HEK293 (cell line): ENCODE results near the gene DYNLT4.

Experiments
- CTCF ChIA-PET: fragments of 350-600 bp; formaldehyde crosslinking; extraction: SDS; loops from one replicate; lab custom pipeline; 2021; ENCODE audit warnings: antibody characterized with exemption; lab: Yijun Ruan, JAX
- POLR2A ChIA-PET: fragments of 300-600 bp; formaldehyde crosslinking; extraction: SDS; loops from one replicate; lab custom pipeline; 2020; ENCODE audit warnings: antibody characterized with exemption, inconsistent platforms; lab: Yijun Ruan, JAX
- H3K27ac ChIP-seq: fragments of 200-500 bp; sonication (Bioruptor generic); 2 replicates; pipeline ENCODE4 v1.5.1; 2014; ENCODE audit warnings: low read depth, low read length, control low read depth, inconsistent platforms; ENCODE audit errors: extremely low read depth
- H3K36me3 ChIP-seq, 2 experiments: fragments of 200-500 bp in 1 of 2; sonication (Bioruptor generic) in 1 of 2; 1 replicate in 1 of 2; 2 replicates in 1 of 2; pipeline ENCODE4 v1.5.1; 2014 to 2017; ENCODE audit warnings: inconsistent platforms in 2 of 2, low read length in 2 of 2; ENCODE audit not compliant: control insufficient read depth in 2 of 2, insufficient read depth in 1 of 2
- H3K4me1 ChIP-seq: fragments of 200-500 bp; sonication (Bioruptor generic); 2 replicates; pipeline ENCODE4 v1.5.1; 2014; ENCODE audit warnings: mild to moderate bottlenecking, low read length, inconsistent platforms; ENCODE audit not compliant: control insufficient read depth, insufficient read depth
- H3K4me3 ChIP-seq: 2 replicates; pipeline ENCODE4 v1.5.1; 2011; ENCODE audit warnings: low read depth, mild to moderate bottlenecking, control low read depth, low read length, moderate library complexity
- H3K9me3 ChIP-seq: fragments of 200-500 bp; sonication (Bioruptor generic); 2 replicates; pipeline ENCODE4 v1.5.1; 2014; ENCODE audit warnings: low read depth, low read length, inconsistent platforms; ENCODE audit not compliant: control insufficient read depth, insufficient read depth
- GFI1B ChIP-seq: fragments of 450-650 bp; formaldehyde crosslinking; IDR thresholded peaks from 2 replicates; pipeline ENCODE4 v1.5.1; 2016; ENCODE audit warnings: missing biosample characterization, missing genetic modification characterization
- HOXA7 ChIP-seq: sonication (generic); formaldehyde crosslinking; IDR thresholded peaks from 2 replicates; pipeline ENCODE4 v1.8.1; 2022; ENCODE audit warnings: missing genetic modification reagents, borderline replicate concordance
- HOXC10 ChIP-seq: sonication (generic); formaldehyde crosslinking; IDR thresholded peaks from 2 replicates; pipeline ENCODE4 v1.8.1; 2023; ENCODE audit warnings: mild to moderate bottlenecking, missing genetic modification reagents
- KLF10 ChIP-seq: fragments of 450-650 bp; IDR thresholded peaks from 2 replicates; pipeline ENCODE4 v1.5.1; 2018; ENCODE audit warnings: missing biosample characterization, mild to moderate bottlenecking, missing genetic modification characterization
- KLF16 ChIP-seq: fragments of 450-650 bp; formaldehyde crosslinking; IDR thresholded peaks from 2 replicates; pipeline ENCODE4 v1.5.1; 2017; ENCODE audit warnings: missing biosample characterization, missing genetic modification characterization
- TRIM28 ChIP-seq: IDR thresholded peaks from 2 replicates; pipeline ENCODE4 v1.6.1; 2011; ENCODE audit warnings: low read length, control low read depth, borderline replicate concordance
- WT1 ChIP-seq: fragments of 450-650 bp; formaldehyde crosslinking; IDR thresholded peaks from 2 replicates; pipeline ENCODE4 v1.5.1; 2016; ENCODE audit warnings: missing biosample characterization, missing genetic modification characterization
- ZBTB21 ChIP-seq: fragments of 450-650 bp; formaldehyde crosslinking; IDR thresholded peaks from 2 replicates; pipeline ENCODE4 v1.5.1; 2017; ENCODE audit warnings: missing biosample characterization, missing genetic modification characterization
- ZBTB7A ChIP-seq: fragments of 450-650 bp; formaldehyde crosslinking; IDR thresholded peaks from 2 replicates; pipeline ENCODE4 v1.5.1; 2016; ENCODE audit warnings: low read depth, missing biosample characterization, missing genetic modification characterization
- ZFP37 ChIP-seq: fragments of 450-650 bp; formaldehyde crosslinking; IDR thresholded peaks from 2 replicates; pipeline ENCODE4 v1.5.1; 2016; ENCODE audit warnings: missing biosample characterization, missing genetic modification characterization
- ZFP69B ChIP-seq: fragments of 450-650 bp; formaldehyde crosslinking; IDR thresholded peaks from 2 replicates; pipeline ENCODE4 v1.5.1; 2016; ENCODE audit warnings: missing biosample characterization, missing genetic modification characterization
- ZNF140 ChIP-seq: fragments of 450-650 bp; formaldehyde crosslinking; IDR thresholded peaks from 2 replicates; pipeline ENCODE4 v1.5.1; 2016; ENCODE audit warnings: missing biosample characterization, missing genetic modification characterization
- ZNF169 ChIP-seq: fragments of 450-650 bp; formaldehyde crosslinking; IDR thresholded peaks from 2 replicates; pipeline ENCODE4 v1.5.1; 2016; ENCODE audit warnings: missing biosample characterization, missing genetic modification characterization
- ZNF174 ChIP-seq: fragments of 450-650 bp; formaldehyde crosslinking; IDR thresholded peaks from 2 replicates; pipeline ENCODE4 v1.5.0; 2017; ENCODE audit warnings: missing biosample characterization, mild to moderate bottlenecking, missing genetic modification characterization
- ZNF19 ChIP-seq: fragments of 450-650 bp; formaldehyde crosslinking; IDR thresholded peaks from 2 replicates; pipeline ENCODE4; 2016; ENCODE audit warnings: missing biosample characterization, missing genetic modification characterization, low read depth
- ZNF202 ChIP-seq: fragments of 450-650 bp; formaldehyde crosslinking; IDR thresholded peaks from 2 replicates; pipeline ENCODE4 v1.5.1; 2016; ENCODE audit warnings: missing biosample characterization, missing genetic modification characterization, borderline replicate concordance
- ZNF214 ChIP-seq: fragments of 450-650 bp; formaldehyde crosslinking; IDR thresholded peaks from 2 replicates; pipeline ENCODE4 v1.5.1; 2017; ENCODE audit warnings: missing biosample characterization, mild to moderate bottlenecking, missing genetic modification characterization, borderline replicate concordance
- ZNF223 ChIP-seq: fragments of 450-650 bp; formaldehyde crosslinking; IDR thresholded peaks from 2 replicates; pipeline ENCODE4 v1.5.1; 2016; ENCODE audit warnings: missing biosample characterization, missing genetic modification characterization
- ZNF324 ChIP-seq: fragments of 450-650 bp; formaldehyde crosslinking; IDR thresholded peaks from 2 replicates; pipeline ENCODE4 v1.5.1; 2016; ENCODE audit warnings: missing biosample characterization, missing genetic modification characterization
- ZNF514 ChIP-seq: fragments of 450-650 bp; formaldehyde crosslinking; IDR thresholded peaks from 2 replicates; pipeline ENCODE4 v1.5.1; 2016; ENCODE audit warnings: missing biosample characterization, missing genetic modification characterization
- ZNF585B ChIP-seq: fragments of 450-650 bp; formaldehyde crosslinking; IDR thresholded peaks from 2 replicates; pipeline ENCODE4 v1.5.1; 2016; ENCODE audit warnings: missing biosample characterization, missing genetic modification characterization
- ZNF660 ChIP-seq: fragments of 450-650 bp; IDR thresholded peaks from 2 replicates; pipeline ENCODE4 v1.5.1; 2018; ENCODE audit warnings: missing biosample characterization, mild to moderate bottlenecking, missing genetic modification characterization
- ZNF791 ChIP-seq: fragments of 450-650 bp; formaldehyde crosslinking; IDR thresholded peaks from 2 replicates; pipeline ENCODE4 v1.5.1; 2016; ENCODE audit warnings: missing biosample characterization, missing genetic modification characterization
- TF ChIP-seq, protein P1 (sequence below): fragments of 450-650 bp; formaldehyde crosslinking; IDR thresholded peaks from 2 replicates; pipeline ENCODE4; 2016; ENCODE audit warnings: missing biosample characterization, missing genetic modification characterization
- TF ChIP-seq, protein P2 (sequence below): fragments of 450-650 bp; formaldehyde crosslinking; IDR thresholded peaks from 2 replicates; pipeline ENCODE4 v1.5.1; 2017; ENCODE audit warnings: missing biosample characterization, missing genetic modification characterization
- TF ChIP-seq, protein P3 (sequence below): fragments of 450-650 bp; formaldehyde crosslinking; IDR thresholded peaks from 2 replicates; pipeline ENCODE4 v1.5.1; 2016; ENCODE audit warnings: missing biosample characterization, missing genetic modification characterization
- TF ChIP-seq, protein P4 (sequence below): fragments of 450-650 bp; formaldehyde crosslinking; IDR thresholded peaks from 2 replicates; pipeline ENCODE4 v1.5.1; 2016; ENCODE audit warnings: missing biosample characterization, missing genetic modification characterization
- TF ChIP-seq, protein P5 (sequence below): fragments of 450-650 bp; formaldehyde crosslinking; IDR thresholded peaks from 2 replicates; pipeline ENCODE4 v1.5.1; 2016; ENCODE audit warnings: missing biosample characterization, missing genetic modification characterization
- TF ChIP-seq, protein P6 (sequence below): IDR thresholded peaks from 2 replicates; pipeline ENCODE4 v1.6.1; 2011; ENCODE audit warnings: mild to moderate bottlenecking, low read depth, low read length, borderline replicate concordance

The DYNLT4 gene

DNA sequence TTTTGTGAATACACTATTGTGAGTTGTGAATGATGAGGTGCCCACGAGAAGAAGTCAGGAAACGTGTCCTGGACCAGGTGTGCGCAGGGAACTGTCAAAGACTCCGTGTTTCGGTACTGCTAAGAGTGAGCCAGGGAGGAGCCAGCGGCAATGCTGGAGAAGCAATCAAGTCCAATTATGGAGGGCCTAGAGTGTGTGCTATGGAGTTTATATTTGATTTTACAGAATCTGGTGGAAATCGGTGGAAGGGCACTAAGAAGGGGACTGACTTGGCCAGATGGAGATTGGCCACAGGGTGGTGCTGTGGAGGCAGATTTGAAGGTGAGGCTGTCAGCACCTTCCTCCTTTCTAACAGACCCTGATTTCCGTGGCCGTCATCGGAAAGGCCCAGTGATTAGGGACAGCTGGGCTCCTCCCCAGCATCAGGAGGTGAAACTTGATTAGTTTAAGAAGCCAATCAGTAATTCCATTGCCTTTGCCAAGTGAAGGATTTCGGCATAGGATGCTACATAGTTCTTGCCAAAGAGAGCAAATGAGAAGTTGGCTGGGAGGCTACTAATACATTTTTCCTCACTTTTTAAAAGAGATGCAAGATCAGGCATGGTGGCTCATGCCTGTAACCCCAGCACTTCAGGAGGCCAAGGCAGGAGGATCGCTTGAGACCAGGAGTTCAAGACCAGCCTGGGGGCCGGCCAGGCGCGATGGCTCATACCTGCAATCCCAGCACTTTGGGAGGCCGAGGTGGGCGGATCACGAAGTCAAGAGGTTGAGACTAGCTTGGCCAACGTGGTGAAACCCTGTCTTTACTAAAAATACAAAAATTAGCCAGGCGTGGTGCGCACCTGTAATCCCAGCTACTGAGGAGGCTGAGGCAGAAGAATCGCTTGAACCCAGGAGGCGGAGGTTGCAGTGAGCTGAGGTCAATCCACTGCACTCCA is 28.9 kb upstream of the DYNLT4 start:
- ChIA-PET CTCF (interaction anchor here (0.6 to 3.0 kb wide), 17 partner anchors 10 to 467 kb away, joined by 3 to 22 read pairs (median 3); partner anchors contain the start of genes BTBD19, DYNLT4, EIF2B3 and HECTD3), POLR2A (interaction anchor here (1.1 to 1.8 kb wide), 2 partner anchors 16 to 17 kb away, joined by 3 to 4 read pairs; no protein-coding TSS in a partner anchor)
- Histone ChIP-seq H3K4me1 (peaks cover 9% of the 10 kb centered on the region), H3K27ac (no peak overlapping the region), H3K36me3 (no peaks in the 10 kb centered on the region; a peak in 1 of 3 replicates), H3K4me3 (no peak overlapping the region), H3K9me3 (no peaks in the 10 kb centered on the region)
- TF ChIP-seq KLF16 (tag by site-specific recombination), result no peak
- no peak for TF ChIP-seq HOXC10
- TF ChIP-seq ZFP37, result no peak
- TF ChIP-seq, protein P1, sequence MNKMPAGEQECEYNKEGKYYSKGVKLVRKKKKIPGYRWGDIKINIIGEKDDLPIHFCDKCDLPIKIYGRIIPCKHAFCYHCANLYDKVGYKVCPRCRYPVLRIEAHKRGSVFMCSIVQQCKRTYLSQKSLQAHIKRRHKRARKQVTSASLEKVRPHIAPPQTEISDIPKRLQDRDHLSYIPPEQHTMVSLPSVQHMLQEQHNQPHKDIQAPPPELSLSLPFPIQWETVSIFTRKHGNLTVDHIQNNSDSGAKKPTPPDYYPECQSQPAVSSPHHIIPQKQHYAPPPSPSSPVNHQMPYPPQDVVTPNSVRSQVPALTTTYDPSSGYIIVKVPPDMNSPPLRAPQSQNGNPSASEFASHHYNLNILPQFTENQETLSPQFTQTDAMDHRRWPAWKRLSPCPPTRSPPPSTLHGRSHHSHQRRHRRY (tag by site-specific recombination), result no peak
- no peak for TF ChIP-seq ZNF585B (tag by site-specific recombination)
- TF ChIP-seq ZNF223 (tag by site-specific recombination), result no peak
- TF ChIP-seq, protein P2, sequence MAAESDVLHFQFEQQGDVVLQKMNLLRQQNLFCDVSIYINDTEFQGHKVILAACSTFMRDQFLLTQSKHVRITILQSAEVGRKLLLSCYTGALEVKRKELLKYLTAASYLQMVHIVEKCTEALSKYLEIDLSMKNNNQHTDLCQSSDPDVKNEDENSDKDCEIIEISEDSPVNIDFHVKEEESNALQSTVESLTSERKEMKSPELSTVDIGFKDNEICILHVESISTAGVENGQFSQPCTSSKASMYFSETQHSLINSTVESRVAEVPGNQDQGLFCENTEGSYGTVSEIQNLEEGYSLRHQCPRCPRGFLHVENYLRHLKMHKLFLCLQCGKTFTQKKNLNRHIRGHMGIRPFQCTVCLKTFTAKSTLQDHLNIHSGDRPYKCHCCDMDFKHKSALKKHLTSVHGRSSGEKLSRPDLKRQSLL (tag by site-specific recombination), result no peak
- no peak for TF ChIP-seq ZBTB7A (tag by site-specific recombination)
- TF ChIP-seq ZNF324 (tag by site-specific recombination), result no peak
- no peak for TF ChIP-seq ZNF19 (tag by site-specific recombination)
- TF ChIP-seq, protein P3, sequence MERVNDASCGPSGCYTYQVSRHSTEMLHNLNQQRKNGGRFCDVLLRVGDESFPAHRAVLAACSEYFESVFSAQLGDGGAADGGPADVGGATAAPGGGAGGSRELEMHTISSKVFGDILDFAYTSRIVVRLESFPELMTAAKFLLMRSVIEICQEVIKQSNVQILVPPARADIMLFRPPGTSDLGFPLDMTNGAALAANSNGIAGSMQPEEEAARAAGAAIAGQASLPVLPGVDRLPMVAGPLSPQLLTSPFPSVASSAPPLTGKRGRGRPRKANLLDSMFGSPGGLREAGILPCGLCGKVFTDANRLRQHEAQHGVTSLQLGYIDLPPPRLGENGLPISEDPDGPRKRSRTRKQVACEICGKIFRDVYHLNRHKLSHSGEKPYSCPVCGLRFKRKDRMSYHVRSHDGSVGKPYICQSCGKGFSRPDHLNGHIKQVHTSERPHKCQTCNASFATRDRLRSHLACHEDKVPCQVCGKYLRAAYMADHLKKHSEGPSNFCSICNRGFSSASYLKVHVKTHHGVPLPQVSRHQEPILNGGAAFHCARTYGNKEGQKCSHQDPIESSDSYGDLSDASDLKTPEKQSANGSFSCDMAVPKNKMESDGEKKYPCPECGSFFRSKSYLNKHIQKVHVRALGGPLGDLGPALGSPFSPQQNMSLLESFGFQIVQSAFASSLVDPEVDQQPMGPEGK (tag by site-specific recombination), result no peak
- TF ChIP-seq, protein P4, sequence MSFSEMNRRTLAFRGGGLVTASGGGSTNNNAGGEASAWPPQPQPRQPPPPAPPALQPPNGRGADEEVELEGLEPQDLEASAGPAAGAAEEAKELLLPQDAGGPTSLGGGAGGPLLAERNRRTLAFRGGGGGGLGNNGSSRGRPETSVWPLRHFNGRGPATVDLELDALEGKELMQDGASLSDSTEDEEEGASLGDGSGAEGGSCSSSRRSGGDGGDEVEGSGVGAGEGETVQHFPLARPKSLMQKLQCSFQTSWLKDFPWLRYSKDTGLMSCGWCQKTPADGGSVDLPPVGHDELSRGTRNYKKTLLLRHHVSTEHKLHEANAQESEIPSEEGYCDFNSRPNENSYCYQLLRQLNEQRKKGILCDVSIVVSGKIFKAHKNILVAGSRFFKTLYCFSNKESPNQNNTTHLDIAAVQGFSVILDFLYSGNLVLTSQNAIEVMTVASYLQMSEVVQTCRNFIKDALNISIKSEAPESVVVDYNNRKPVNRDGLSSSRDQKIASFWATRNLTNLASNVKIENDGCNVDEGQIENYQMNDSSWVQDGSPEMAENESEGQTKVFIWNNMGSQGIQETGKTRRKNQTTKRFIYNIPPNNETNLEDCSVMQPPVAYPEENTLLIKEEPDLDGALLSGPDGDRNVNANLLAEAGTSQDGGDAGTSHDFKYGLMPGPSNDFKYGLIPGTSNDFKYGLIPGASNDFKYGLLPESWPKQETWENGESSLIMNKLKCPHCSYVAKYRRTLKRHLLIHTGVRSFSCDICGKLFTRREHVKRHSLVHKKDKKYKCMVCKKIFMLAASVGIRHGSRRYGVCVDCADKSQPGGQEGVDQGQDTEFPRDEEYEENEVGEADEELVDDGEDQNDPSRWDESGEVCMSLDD, result no peak
- TF ChIP-seq ZBTB21 (tag by site-specific recombination), result no peak
- no peak for TF ChIP-seq ZNF174 (tag by site-specific recombination)
- peak; percentile 15; the same call in 1 of the 2 replicates for TF ChIP-seq GFI1B (tag by site-specific recombination)
- TF ChIP-seq ZNF169 (tag by site-specific recombination), result no peak
- no peak for TF ChIP-seq ZFP69B
- TF ChIP-seq, protein P5, sequence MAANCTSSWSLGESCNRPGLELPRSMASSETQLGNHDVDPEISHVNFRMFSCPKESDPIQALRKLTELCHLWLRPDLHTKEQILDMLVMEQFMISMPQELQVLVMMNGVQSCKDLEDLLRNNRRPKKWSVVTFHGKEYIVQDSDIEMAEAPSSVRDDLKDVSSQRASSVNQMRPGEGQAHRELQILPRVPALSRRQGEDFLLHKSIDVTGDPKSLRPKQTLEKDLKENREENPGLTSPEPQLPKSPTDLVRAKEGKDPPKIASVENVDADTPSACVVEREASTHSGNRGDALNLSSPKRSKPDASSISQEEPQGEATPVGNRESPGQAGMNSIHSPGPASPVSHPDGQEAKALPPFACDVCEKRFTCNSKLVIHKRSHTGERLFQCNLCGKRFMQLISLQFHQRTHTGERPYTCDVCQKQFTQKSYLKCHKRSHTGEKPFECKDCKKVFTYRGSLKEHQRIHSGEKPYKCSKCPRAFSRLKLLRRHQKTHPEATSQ (tag by site-specific recombination), result no peak
- no peak for TF ChIP-seq ZNF214
- no peak for TF ChIP-seq KLF10 (tag by site-specific recombination)
- no peak for TF ChIP-seq HOXA7 (CRISPR knock-in tag)
- TF ChIP-seq ZNF514, result no peak
- no peak for TF ChIP-seq ZNF140 (tag by site-specific recombination)
- TF ChIP-seq ZNF660 (tag by site-specific recombination), result no peak; the same call in none of the 2 replicates
- peak; percentile 39; the same call in 1 of the 2 replicates for TF ChIP-seq WT1 (tag by site-specific recombination)
- no peak for TF ChIP-seq TRIM28
- no peak for TF ChIP-seq ZNF202 (tag by site-specific recombination)
- TF ChIP-seq, protein P6, sequence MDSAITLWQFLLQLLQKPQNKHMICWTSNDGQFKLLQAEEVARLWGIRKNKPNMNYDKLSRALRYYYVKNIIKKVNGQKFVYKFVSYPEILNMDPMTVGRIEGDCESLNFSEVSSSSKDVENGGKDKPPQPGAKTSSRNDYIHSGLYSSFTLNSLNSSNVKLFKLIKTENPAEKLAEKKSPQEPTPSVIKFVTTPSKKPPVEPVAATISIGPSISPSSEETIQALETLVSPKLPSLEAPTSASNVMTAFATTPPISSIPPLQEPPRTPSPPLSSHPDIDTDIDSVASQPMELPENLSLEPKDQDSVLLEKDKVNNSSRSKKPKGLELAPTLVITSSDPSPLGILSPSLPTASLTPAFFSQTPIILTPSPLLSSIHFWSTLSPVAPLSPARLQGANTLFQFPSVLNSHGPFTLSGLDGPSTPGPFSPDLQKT, result no peak
- no peak for TF ChIP-seq ZNF791 (tag by site-specific recombination)
